Lower lobe of right lung (tissue), 2 donors: ENCODE measurements around the gene SLC5A9. TPM values are rescaled to one million over a fixed set of nuclear protein-coding genes. Genes with fewer than 3 reads are reported as not detected.

Experiments
- ATAC-seq, 2 donors: fragments of 200-7000 bp; cut with Tn5 transposase; one replicate each; pipeline ENCODE4 v1.9.1; 2020 to 2022; ENCODE audit warnings: mild to moderate bottlenecking in 2 of 2, moderate library complexity in 2 of 2
- DNase-seq: peaks from one replicate; pipeline ENCODE4 v3.0.0-alpha.2; 2020
- H3K27ac ChIP-seq: fragments of 200-600 bp; one replicate; pipeline ENCODE4 v1.8.0; 2022
- H3K27me3 ChIP-seq: fragments of 200-600 bp; one replicate; pipeline ENCODE4 v1.8.0; 2022; ENCODE audit warnings: low read depth
- H3K36me3 ChIP-seq: fragments of 200-600 bp; one replicate; pipeline ENCODE4 v1.8.0; 2022; ENCODE audit warnings: mild to moderate bottlenecking
- H3K4me1 ChIP-seq: fragments of 200-600 bp; one replicate; pipeline ENCODE4 v1.8.0; 2022
- H3K4me3 ChIP-seq: fragments of 200-600 bp; one replicate; pipeline ENCODE4 v1.8.0; 2022; ENCODE audit warnings: mild to moderate bottlenecking
- H3K9me3 ChIP-seq: fragments of 200-600 bp; one replicate; pipeline ENCODE4 v1.8.0; 2022
- CTCF ChIP-seq: fragments of 200-600 bp; IDR thresholded peaks from one replicate; pipeline ENCODE4 v1.8.0; 2022; ENCODE audit warnings: antibody characterized with exemption, mild to moderate bottlenecking
- intact Hi-C: fragments of 100-400 bp; cut with DNase I; formaldehyde crosslinking; loops from one replicate; pipeline ENCODE4 v1.11.0; 2022
- total RNA-seq: library from RNA; stranded (reverse); fragmentation: NEBNext Ultra II Directional; extraction: Animal tissue kit (Norgen Biotek cat#: 25700); gene quantifications from one replicate; pipeline ENCODE4 v1.2.1, GENCODE V29; 2021
- donor health status: DM: no; HTN: yes; CAD: no; lungs with severe emphysema.

SLC5A9 gene
- total RNA-seq, 1 donor from 2014 or later = 8.2 TPM

GRCh38 chr1:48232722-48233121 is 10.2 kb downstream of the SLC5A9 start:
- no peak for DNase-seq
- ATAC-seq = no peak

GRCh38 chr1:48233666-48234485 is 11.4 kb downstream of the SLC5A9 start:
- Histone ChIP-seq H3K27ac (no peak overlapping the region), H3K36me3 (no peaks in the 10 kb centered on the region), H3K9me3 (no peaks in the 10 kb centered on the region), H3K4me3 (no peak overlapping the region), H3K27me3 (no peaks in the 10 kb centered on the region), H3K4me1 (no peaks in the 10 kb centered on the region)
- no peak for TF ChIP-seq CTCF
- DNase-seq = no peak
- intact Hi-C loops = no loop called here
- no peak for ATAC-seq

More at GRCh38 chr1:48232722-48233121, 10.2 kb downstream of the SLC5A9 start:
- no peaks in the 10 kb centered on the region for H3K9me3 ChIP-seq
- no peak for TF ChIP-seq CTCF
- H3K4me3 ChIP-seq = no peak overlapping the region
- no peaks in the 10 kb centered on the region for H3K36me3 ChIP-seq
- no peaks in the 10 kb centered on the region for H3K27me3 ChIP-seq
- no peak overlapping the region for H3K27ac ChIP-seq
- intact Hi-C loops = no loop called here
- H3K4me1 ChIP-seq = peaks cover 8% of the 10 kb centered on the region

GRCh38 chr1:48235652-48236051 is 13.1 kb downstream of the SLC5A9 start:
- H3K9me3 ChIP-seq = no peaks in the 10 kb centered on the region
- H3K4me3 ChIP-seq = no peak overlapping the region
- no peaks in the 10 kb centered on the region for H3K27me3 ChIP-seq
- no peaks in the 10 kb centered on the region for H3K4me1 ChIP-seq
- no peak for ATAC-seq
- H3K27ac ChIP-seq = no peak overlapping the region
- TF ChIP-seq CTCF = no peak
- intact Hi-C loops = no loop called here
- DNase-seq = no peak
- no peaks in the 10 kb centered on the region for H3K36me3 ChIP-seq

GRCh38 chr1:48236716-48237470 is 14.4 kb downstream of the SLC5A9 start:
- no peaks in the 10 kb centered on the region for H3K27me3 ChIP-seq
- TF ChIP-seq CTCF = peak; percentile 64
- no peak overlapping the region for H3K27ac ChIP-seq
- intact Hi-C loops = no loop called here
- H3K4me1 ChIP-seq = no peaks in the 10 kb centered on the region
- H3K36me3 ChIP-seq = no peaks in the 10 kb centered on the region
- ATAC-seq = peak; percentile 60 to 68
- no peaks in the 10 kb centered on the region for H3K9me3 ChIP-seq
- no peak overlapping the region for H3K4me3 ChIP-seq
- DNase-seq = no peak

GRCh38 chr1:48242141-48242736 is 19.7 kb downstream of the SLC5A9 start:
- Histone ChIP-seq H3K36me3 (no peaks in the 10 kb centered on the region), H3K27me3 (no peaks in the 10 kb centered on the region), H3K27ac (no peak overlapping the region), H3K4me1 (peaks cover 26% of the 10 kb centered on the region), H3K4me3 (no peak overlapping the region), H3K9me3 (no peaks in the 10 kb centered on the region)
- TF ChIP-seq CTCF = no peak
- no peak for DNase-seq
- ATAC-seq = no peak
- intact Hi-C loops = no loop called here
